GM18907 (cell line): Measurements from ENCODE around the gene ITGA6.
A peak's percentile ranks its signal among the peaks of the same experiment; 100 is the strongest.
"Not testable (repeated sequence)": the region's sequence is repeated elsewhere in the genome, so short reads cannot be mapped to it uniquely, and the experiment has no call there.

Experiments used
- ATAC-seq: cut with Tn5 transposase; IDR thresholded peaks from one replicate; pipeline ENCODE4 v1.9.1; 2021; ENCODE audit warnings: mild to moderate bottlenecking, moderate library complexity; ENCODE audit not compliant: unreplicated experiment

The ITGA6 gene

GRCh38 chr2:172513524-172513900 is 86.1 kb downstream of the ITGA6 start:
- ATAC-seq = no peak

- ATAC-seq = no peak
These were observed 86.7 kb downstream of the ITGA6 start for GRCh38 chr2:172513935-172514586.

GRCh38 chr2:172516299-172516698 is 88.9 kb downstream of the ITGA6 start:
- ATAC-seq = no peak

GRCh38 chr2:172518995-172519394 is 91.6 kb downstream of the ITGA6 start:
- no peak for ATAC-seq

GRCh38 chr2:172525601-172526000 is 98.2 kb downstream of the ITGA6 start:
- ATAC-seq = no peak

- ATAC-seq = no peak
These were observed 103.9 kb downstream of the ITGA6 start for GRCh38 chr2:172531309-172531708.

GRCh38 chr2:172532461-172532860 is 105.1 kb downstream of the ITGA6 start:
- not testable (repeated sequence) for ATAC-seq

- no peak for ATAC-seq
These were observed 106.3 kb downstream of the ITGA6 start for GRCh38 chr2:172533687-172534086.

- ATAC-seq = no peak
These were observed 107.7 kb downstream of the ITGA6 start for GRCh38 chr2:172535119-172535518.

- ATAC-seq = not testable (repeated sequence)
These were observed 110.5 kb downstream of the ITGA6 start for GRCh38 chr2:172537851-172538250.

- no peak for ATAC-seq
These were observed 112.4 kb downstream of the ITGA6 start for GRCh38 chr2:172539767-172540166.

- ATAC-seq = no peak
These were observed 113.0 kb downstream of the ITGA6 start for GRCh38 chr2:172540421-172540820.

GRCh38 chr2:172545408-172546075 is 118.2 kb downstream of the ITGA6 start:
- ATAC-seq = no peak

GRCh38 chr2:172549131-172549530 is 121.7 kb downstream of the ITGA6 start:
- no peak for ATAC-seq

- ATAC-seq = not testable (repeated sequence)
These were observed 122.4 kb downstream of the ITGA6 start for GRCh38 chr2:172549802-172550201.

- ATAC-seq = no peak
These were observed 123.0 kb downstream of the ITGA6 start for GRCh38 chr2:172550419-172550818.

GRCh38 chr2:172551271-172551670 is 123.9 kb downstream of the ITGA6 start:
- no peak for ATAC-seq

- ATAC-seq = no peak
These were observed 125.3 kb downstream of the ITGA6 start for GRCh38 chr2:172552547-172553291.

GRCh38 chr2:172554352-172555271 is 127.2 kb downstream of the ITGA6 start:
- no peak for ATAC-seq

- peak; percentile 22 for ATAC-seq
These were observed 127.8 kb downstream of the ITGA6 start for GRCh38 chr2:172555272-172555521.
